Dermis microvascular lymphatic vessel endothelial cell (primary cell): Measurements from ENCODE around the gene DOC2B. TPM values are rescaled to one million over a fixed set of nuclear protein-coding genes. Genes with fewer than 3 reads are reported as not detected.

ENCODE experiments used
- DNase-seq, 2 donors: peaks; one replicate each; pipeline versions ENCODE4 v3.0.0 to v3.0.0-alpha.2; 2010; ENCODE audit warnings: low read depth in 2 of 2
- total RNA-seq: library from RNA; depleted of rRNA; stranded (reverse); fragments of >200 nt; gene quantifications from 2 replicates; pipeline ENCODE4 v1.2.1, GENCODE V29; 2014

Gene DOC2B
- total RNA-seq, 1 donor from 2014 or later, result 10.5 TPM

DNA sequence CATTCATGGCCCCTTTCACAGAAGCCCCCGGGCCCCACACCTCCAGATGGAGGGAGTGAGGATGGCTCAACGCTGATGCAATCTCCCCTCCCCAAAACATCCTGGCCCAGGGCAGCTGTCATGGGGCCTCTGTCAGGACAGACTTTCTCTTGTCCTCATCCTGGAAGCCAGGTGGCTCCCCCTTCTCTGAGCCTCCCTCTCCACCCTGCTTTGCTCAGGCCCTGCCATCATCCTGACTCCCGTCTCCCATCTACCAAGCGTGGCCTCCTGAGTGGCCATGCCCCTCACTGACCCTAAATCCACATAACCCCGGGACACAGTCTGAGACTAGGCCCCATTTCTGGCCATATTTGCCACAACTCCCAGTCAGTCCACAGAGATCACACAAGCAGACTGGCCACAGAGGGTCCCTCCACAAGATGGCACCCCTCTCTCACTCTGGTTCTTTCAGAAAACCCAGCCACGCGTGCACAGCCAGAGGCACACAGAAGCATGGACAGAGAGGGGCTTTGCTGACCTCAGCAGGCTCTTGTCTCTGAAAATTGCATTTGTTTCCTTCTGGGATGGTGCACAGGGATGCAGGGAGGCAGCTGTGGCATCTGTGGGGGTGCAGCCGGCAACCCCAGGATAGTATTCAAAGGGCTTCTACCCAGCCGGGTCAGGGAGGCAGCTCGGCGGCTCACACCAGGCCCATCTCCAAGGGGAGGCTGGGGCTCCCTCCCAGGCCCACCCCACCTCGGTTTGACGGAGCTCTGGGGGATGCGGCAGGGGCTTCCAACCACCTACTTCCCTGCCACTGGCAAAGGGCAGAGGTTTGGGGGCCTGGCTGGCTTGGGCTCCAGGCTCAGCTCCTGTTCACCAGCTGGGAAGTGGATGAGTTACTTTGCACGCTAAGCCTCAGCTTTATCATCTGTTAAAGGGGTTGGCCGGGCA lies 16.9 kb downstream of the DOC2B start:
- DNase-seq, result peak; percentile 61 to 76

GRCh38 chr17:163514-164098 lies 17.8 kb downstream of the DOC2B start:
- no peak for DNase-seq

GRCh38 chr17:162689-163088 lies 18.8 kb downstream of the DOC2B start:
- DNase-seq, result no peak

GRCh38 chr17:161481-161880 lies 20.0 kb downstream of the DOC2B start:
- no peak for DNase-seq

- DNase-seq, result no peak
These were observed 21.1 kb downstream of the DOC2B start for GRCh38 chr17:160336-160735.

DNA sequence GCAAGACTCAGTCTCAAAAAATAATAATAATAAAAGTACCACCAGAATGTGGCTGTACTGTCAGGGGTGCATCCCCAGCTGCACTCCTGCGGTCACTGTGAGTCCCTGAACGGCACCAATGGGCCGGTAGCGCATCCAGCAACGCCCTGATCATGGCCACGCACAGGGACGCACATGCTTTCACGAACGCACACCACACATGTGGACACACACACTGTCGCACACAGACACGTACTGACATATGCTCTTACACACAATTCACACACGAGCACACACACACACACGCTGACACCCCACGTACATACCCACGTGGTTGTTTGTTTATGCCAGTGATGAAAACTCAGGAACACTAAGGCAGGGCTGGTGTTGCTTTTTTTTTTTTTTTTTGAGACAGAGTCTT lies 21.8 kb downstream of the DOC2B start:
- DNase-seq, result no peak

DNA sequence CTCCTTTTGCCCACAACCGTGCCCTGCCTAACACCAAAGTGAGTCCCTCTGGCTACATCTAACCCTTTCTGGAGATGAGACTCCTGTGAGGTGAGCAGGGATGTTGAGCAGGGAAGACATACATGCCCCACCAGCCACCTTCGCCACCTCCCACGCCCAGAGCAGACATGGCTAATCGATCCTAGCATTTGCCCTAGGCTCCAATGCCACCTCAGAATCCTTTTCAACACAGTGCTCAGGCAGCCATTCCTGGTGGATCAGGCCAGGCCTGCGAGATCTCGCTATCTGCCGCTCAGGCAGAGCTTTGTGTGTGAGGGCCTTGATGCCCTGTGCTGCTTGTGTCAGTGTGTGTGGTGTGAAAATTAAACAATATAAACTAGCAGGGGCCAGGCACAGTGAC lies 23.1 kb downstream of the DOC2B start:
- DNase-seq, result no peak

GRCh38 chr17:157901-158300 lies 23.5 kb downstream of the DOC2B start:
- no peak for DNase-seq

GRCh38 chr17:156946-157345 lies 24.5 kb downstream of the DOC2B start:
- DNase-seq, result no peak

- DNase-seq, result no peak
These were observed 25.3 kb downstream of the DOC2B start for GRCh38 chr17:156094-156621.

- DNase-seq, result no peak
These were observed 25.9 kb downstream of the DOC2B start for GRCh38 chr17:155576-155975.

DNA sequence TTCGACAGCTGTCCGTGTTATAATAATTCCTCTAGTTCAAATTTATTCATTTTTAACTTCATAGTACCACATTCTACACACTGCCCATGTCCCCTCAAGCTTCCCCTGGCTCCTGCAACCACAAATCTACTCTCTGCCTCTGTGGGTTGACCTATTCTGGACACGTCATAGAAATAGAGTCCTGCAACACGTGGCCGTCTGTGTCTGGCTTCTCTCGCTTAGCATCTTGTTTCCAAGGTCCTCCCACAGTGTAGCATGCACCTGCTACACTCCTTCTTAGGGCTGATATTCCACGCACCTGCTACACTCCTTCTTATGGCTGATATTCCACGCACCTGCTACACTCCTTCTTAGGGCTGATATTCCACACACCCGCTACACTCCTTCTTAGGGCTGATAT lies 27.6 kb downstream of the DOC2B start:
- DNase-seq, result no peak

DNA sequence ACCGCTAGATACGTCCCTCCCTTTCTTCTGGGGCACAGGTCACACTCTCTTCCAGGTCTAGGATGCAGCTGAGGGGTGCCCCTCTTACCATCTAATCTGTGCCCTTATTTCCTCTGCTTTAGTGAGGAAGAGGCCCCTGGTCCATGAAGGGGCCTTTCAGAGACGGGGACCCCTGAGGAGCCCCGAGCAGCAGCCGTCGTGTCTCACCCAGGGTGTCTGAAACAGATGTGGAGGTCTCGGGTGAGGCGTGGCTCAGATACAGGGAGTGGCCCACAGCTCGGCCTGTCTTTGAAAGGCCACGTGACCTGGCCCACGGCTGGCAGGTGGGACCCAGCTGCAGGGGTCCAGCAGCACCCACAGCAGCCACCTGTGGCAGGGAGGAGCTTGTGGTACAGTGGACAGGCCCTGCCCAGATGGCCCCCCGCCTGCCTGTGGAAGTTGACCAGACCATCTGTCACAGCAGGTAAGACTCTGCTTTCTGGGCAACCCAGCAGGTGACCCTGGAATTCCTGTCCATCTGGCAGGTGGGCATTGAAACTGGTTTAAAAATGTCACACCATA lies 28.5 kb downstream of the DOC2B start:
- DNase-seq, result no peak

- DNase-seq, result peak in 1 of 2 donors; percentile 9
These were observed 29.3 kb downstream of the DOC2B start for GRCh38 chr17:151886-152859.

- no peak for DNase-seq
These were observed 30.4 kb downstream of the DOC2B start for GRCh38 chr17:151004-151403.

GRCh38 chr17:149897-150584 lies 31.4 kb downstream of the DOC2B start:
- no peak for DNase-seq

DNA sequence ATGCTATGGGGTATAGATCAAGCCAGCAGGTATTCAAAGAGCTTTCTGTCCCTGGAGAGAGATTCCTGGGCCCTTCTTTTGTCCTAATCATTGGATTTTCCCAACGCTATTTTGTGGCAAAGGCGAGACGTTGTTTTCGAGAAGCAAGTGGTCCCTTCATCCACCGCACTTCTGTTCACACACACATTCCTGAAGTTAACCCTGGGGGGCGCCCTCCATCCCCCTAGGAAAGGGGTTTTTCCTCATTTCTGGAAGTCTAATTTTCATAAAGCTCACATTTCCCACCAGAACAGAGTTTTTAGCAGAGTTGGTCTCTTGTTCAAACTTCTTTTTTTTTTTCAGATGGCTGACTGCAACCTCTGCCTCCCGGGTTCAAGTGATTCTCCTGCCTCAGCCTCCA lies 32.2 kb downstream of the DOC2B start:
- DNase-seq, result no peak

- no peak for DNase-seq
These were observed 32.7 kb downstream of the DOC2B start for GRCh38 chr17:148757-149156.

DNA sequence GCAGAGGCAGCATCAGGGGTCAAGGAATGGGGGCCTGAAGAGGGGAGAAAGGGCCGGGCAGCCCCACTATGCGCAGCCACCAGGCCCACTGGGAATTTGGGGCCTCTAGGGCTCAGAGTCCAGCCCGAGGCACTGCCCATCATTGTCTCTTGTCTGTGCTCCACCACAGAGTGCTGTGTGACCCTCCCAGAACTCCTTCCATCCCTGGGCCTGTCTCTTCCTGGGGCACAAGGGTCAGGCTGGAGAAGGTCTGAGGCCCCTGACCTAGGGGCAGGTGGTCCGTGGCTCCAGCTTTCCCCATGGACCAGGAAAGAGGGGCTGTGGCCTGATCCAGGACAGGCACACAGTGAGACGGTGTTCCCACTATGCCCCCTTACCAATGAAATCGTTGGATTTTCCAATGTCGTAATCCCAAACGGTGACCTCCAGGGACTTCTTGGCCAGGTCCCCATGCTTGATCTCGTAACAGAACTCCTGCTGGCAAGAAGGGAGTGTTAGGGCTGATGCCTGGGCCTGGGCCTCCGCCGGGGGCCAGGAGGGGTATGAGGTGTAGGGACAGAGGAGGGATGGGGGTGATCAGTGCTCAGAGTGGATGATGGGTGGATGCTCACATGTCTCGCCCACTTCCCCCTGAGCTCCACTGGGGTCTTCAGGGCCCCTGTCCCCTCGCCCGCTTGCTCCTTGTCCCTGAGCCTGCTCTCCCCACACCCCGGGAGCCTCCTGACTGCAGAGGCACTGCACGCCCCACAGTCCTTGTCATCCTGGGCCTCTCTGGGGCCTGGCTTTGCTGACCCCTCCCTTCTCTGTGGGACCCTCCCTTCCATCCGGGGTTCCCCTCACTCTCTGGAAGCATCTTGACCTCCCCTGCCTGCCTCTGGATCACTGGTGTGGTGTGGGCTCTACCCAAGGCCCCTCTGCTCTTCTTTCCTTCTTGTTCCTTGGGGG lies 33.4 kb downstream of the DOC2B start:
- no peak for DNase-seq
